IMR-90 (cell line): ENCODE measurements around the gene TRAPPC2L. TPM values are rescaled to one million over a fixed set of nuclear protein-coding genes. Genes with fewer than 3 reads are reported as not detected.

ENCODE experiments used
- ATAC-seq: fragments of 200-7000 bp; cut with Tn5 transposase; 2 replicates; pipeline ENCODE4 v1.9.1; 2020; ENCODE audit warnings: low read depth, mild to moderate bottlenecking, moderate library complexity
- BruUV-seq: library from RNA; stranded (reverse); fragments of 400-500 nt; replicated peaks from 2 replicates; lab custom pipeline; 2021; lab: Mats Ljungman, UMichigan
- CTCF ChIA-PET: fragments of 300-600 bp; formaldehyde crosslinking; extraction: SDS; loops from one replicate; lab custom pipeline; 2021; ENCODE audit warnings: antibody characterized with exemption; lab: Yijun Ruan, JAX
- POLR2A ChIA-PET: fragments of 300-600 bp; sonication (Branson Sonifier 250); formaldehyde crosslinking; loops from one replicate; lab custom pipeline; 2022; ENCODE audit warnings: antibody characterized with exemption; ENCODE audit not compliant: unreplicated experiment; lab: Charles Lee
- DNase-seq: peaks from one replicate; pipeline ENCODE4 v3.0.0; 2013
- H2AFZ ChIP-seq: replicated peaks from 2 replicates; pipeline ENCODE3; 2013; ENCODE audit warnings: low read length, mild to moderate bottlenecking; ENCODE audit not compliant: poor library complexity
- H2AK5ac ChIP-seq: 2 replicates; pipeline ENCODE4 v1.6.1; 2013; ENCODE audit warnings: low read depth, low read length, inconsistent platforms
- H2AK9ac ChIP-seq: replicated peaks from 2 replicates; pipeline ENCODE3; 2013; ENCODE audit warnings: mild to moderate bottlenecking, low read depth, low read length, moderate library complexity; ENCODE audit not compliant: poor library complexity
- H2BK120ac ChIP-seq: 2 replicates; pipeline ENCODE4 v1.6.1; 2013; ENCODE audit warnings: low read depth, low read length, inconsistent platforms
- H2BK15ac ChIP-seq: 3 replicates; pipeline ENCODE4 v1.6.1; 2013; ENCODE audit warnings: low read depth, low read length, inconsistent platforms
- H2BK20ac ChIP-seq: 2 replicates; pipeline ENCODE4 v1.6.1; 2013; ENCODE audit warnings: low read depth, mild to moderate bottlenecking, inconsistent platforms, low read length, moderate library complexity
- H2BK5ac ChIP-seq: 2 replicates; pipeline ENCODE4 v1.6.1; 2013; ENCODE audit warnings: mild to moderate bottlenecking, low read depth, low read length, inconsistent platforms; ENCODE audit not compliant: poor library complexity, severe bottlenecking
- H3K14ac ChIP-seq: replicated peaks from 2 replicates; pipeline ENCODE4 v1.6.1; 2013; ENCODE audit warnings: low read depth, low read length, inconsistent platforms
- H3K18ac ChIP-seq: 2 replicates; pipeline ENCODE4 v1.6.1; 2013; ENCODE audit warnings: low read depth, low read length, control low read depth
- H3K23ac ChIP-seq: 2 replicates; pipeline ENCODE4 v1.6.1; 2013; ENCODE audit warnings: low read depth, low read length, inconsistent platforms
- H3K27ac ChIP-seq: 2 replicates; pipeline ENCODE4 v1.5.1; 2013; ENCODE audit warnings: mild to moderate bottlenecking, control low read depth, low read length; ENCODE audit not compliant: insufficient read depth
- H3K27me3 ChIP-seq: 2 replicates; pipeline ENCODE4 v1.6.1; 2013; ENCODE audit warnings: low read length; ENCODE audit not compliant: control insufficient read depth, insufficient read depth
- H3K36me3 ChIP-seq: 2 replicates; pipeline ENCODE4 v1.6.1; 2013; ENCODE audit warnings: low read length, mixed read lengths; ENCODE audit not compliant: control insufficient read depth, insufficient read depth
- H3K4ac ChIP-seq: 2 replicates; pipeline ENCODE4 v1.6.1; 2013; ENCODE audit warnings: low read depth, low read length, inconsistent platforms
- H3K4me1 ChIP-seq: 2 replicates; pipeline ENCODE4 v1.6.1; 2013; ENCODE audit warnings: low read length, mixed read lengths; ENCODE audit not compliant: control insufficient read depth, insufficient read depth
- H3K4me2 ChIP-seq: 2 replicates; pipeline ENCODE4 v1.6.1; 2013; ENCODE audit warnings: low read depth, mild to moderate bottlenecking, control low read depth, low read length, moderate library complexity
- H3K4me3 ChIP-seq: 2 replicates; pipeline ENCODE4 v1.5.1; 2013; ENCODE audit warnings: low read depth, mild to moderate bottlenecking, control low read depth, low read length, moderate library complexity; ENCODE audit not compliant: insufficient read depth
- H3K56ac ChIP-seq: 2 replicates; pipeline ENCODE4 v1.6.1; 2013; ENCODE audit warnings: low read length, inconsistent platforms; ENCODE audit not compliant: insufficient read depth; ENCODE audit errors: extremely low read depth
- H3K79me1 ChIP-seq, 2 experiments: 2 replicates each; pipeline ENCODE4 v1.6.1; 2013; ENCODE audit warnings: low read length in 2 of 2, inconsistent platforms in 1 of 2, low read depth in 1 of 2
- H3K9ac ChIP-seq: 2 replicates; pipeline ENCODE4 v1.6.1; 2013; ENCODE audit warnings: low read depth, low read length, control low read depth
- H3K9me1 ChIP-seq: 2 replicates; pipeline ENCODE4 v1.6.1; 2013; ENCODE audit warnings: low read length, inconsistent platforms; ENCODE audit not compliant: insufficient read depth
- H3K9me3 ChIP-seq: 2 replicates; pipeline ENCODE4 v1.6.1; 2013; ENCODE audit warnings: low read length; ENCODE audit not compliant: control insufficient read depth, insufficient read depth
- H4K20me1 ChIP-seq: 2 replicates; pipeline ENCODE4 v1.6.1; 2013; ENCODE audit warnings: low read length, inconsistent platforms; ENCODE audit not compliant: insufficient read depth
- H4K5ac ChIP-seq: 2 replicates; pipeline ENCODE4 v1.6.1; 2013; ENCODE audit warnings: mild to moderate bottlenecking, low read depth, low read length, control low read depth
- H4K8ac ChIP-seq, 2 experiments: 2 replicates each; pipeline ENCODE4 v1.6.1; 2013; ENCODE audit warnings: low read depth in 2 of 2, low read length in 2 of 2, control low read depth in 1 of 2, inconsistent platforms in 1 of 2
- H4K91ac ChIP-seq: 2 replicates; pipeline ENCODE4 v1.6.1; 2013; ENCODE audit warnings: low read depth, low read length, inconsistent platforms; ENCODE audit not compliant: insufficient read depth
- BHLHE40 ChIP-seq: fragments of 150-350 bp; IDR thresholded peaks from 2 replicates; pipeline ENCODE4 v1.6.1; 2016; ENCODE audit warnings: mild to moderate bottlenecking, low read depth, low read length
- CEBPB ChIP-seq: IDR thresholded peaks from 2 replicates; pipeline ENCODE4 v1.6.1; 2012; ENCODE audit warnings: low read depth, low read length, improper control_type of control experiment
- CHD1 ChIP-seq: IDR thresholded peaks from 2 replicates; pipeline ENCODE4 v1.6.1; 2012; ENCODE audit warnings: low read depth, low read length, improper control_type of control experiment
- MXI1 ChIP-seq: IDR thresholded peaks from 2 replicates; pipeline ENCODE4 v1.6.1; 2012; ENCODE audit warnings: low read depth, mild to moderate bottlenecking, low read length, moderate library complexity, borderline replicate concordance
- NFE2L2 ChIP-seq: fragments of 150-350 bp; IDR thresholded peaks from 2 replicates; pipeline ENCODE4 v1.6.1; 2016; ENCODE audit warnings: low read depth, mild to moderate bottlenecking, low read length
- RFX5 ChIP-seq: IDR thresholded peaks from 2 replicates; pipeline ENCODE4 v1.8.0; 2012; ENCODE audit warnings: low read depth, mild to moderate bottlenecking, low read length, moderate library complexity
- SMC3 ChIP-seq: fragments of 150-350 bp; IDR thresholded peaks from 2 replicates; pipeline ENCODE4 v1.6.1; 2016; ENCODE audit warnings: low read depth, mild to moderate bottlenecking, antibody characterized with exemption, low read length, moderate library complexity
- WGBS, 2 experiments: methylation state at CpG; one replicate each; pipeline versions ENCODE4 v1.1.5 to v1.1.7; 2013; ENCODE audit warnings: missing lambda C conversion rate in 2 of 2; ENCODE audit not compliant: insufficient read length in 1 of 2; ENCODE audit errors: extremely low coverage in 2 of 2; 5-methylcytosine and 5-hydroxymethylcytosine counted together
- dilution Hi-C: fragments of 300-500 bp; cut with HindIII; formaldehyde crosslinking; loops from one replicate; pipeline ENCODE4 v1.14.3; 2018; ENCODE audit warnings: low sequenced_read_pairs; ENCODE audit not compliant: unreplicated experiment
- in situ Hi-C: fragments of 300-500 bp; cut with MboI; formaldehyde crosslinking; loops from 3 replicates; pipeline ENCODE4 v1.14.3; 2019; ENCODE audit warnings: low sequenced_read_pairs, inconsistent platforms, mixed read lengths
- intact Hi-C: fragments of 100-400 bp; cut with micrococcal nuclease; formaldehyde crosslinking; loops from 2 replicates; pipeline ENCODE4 v1.10.0; 2022
- polyA plus RNA-seq, 3 experiments: library from polyadenylated mRNA; depleted of rRNA; stranded (reverse); fragments of >200 nt; gene quantifications; 2 replicates each; pipeline ENCODE4 v1.2.3, GENCODE V29; 2012; ENCODE audit warnings: low replicate concordance in 1 of 3
- total RNA-seq: library from RNA; depleted of rRNA; stranded (reverse); fragments of >200 nt; gene quantifications from 2 replicates; pipeline ENCODE4 v1.2.3, GENCODE V29; 2012
- TF ChIP-seq, protein P1 (sequence below): fragments of 150-350 bp; IDR thresholded peaks from 2 replicates; pipeline ENCODE4 v1.6.1; 2017; ENCODE audit warnings: mild to moderate bottlenecking, antibody characterized with exemption, low read length, low read depth

The TRAPPC2L gene
- total and polyA plus RNA-seq, 2 of the 4 experiments (the other 2 are of a cell fraction) = 102 to 109 TPM

DNA sequence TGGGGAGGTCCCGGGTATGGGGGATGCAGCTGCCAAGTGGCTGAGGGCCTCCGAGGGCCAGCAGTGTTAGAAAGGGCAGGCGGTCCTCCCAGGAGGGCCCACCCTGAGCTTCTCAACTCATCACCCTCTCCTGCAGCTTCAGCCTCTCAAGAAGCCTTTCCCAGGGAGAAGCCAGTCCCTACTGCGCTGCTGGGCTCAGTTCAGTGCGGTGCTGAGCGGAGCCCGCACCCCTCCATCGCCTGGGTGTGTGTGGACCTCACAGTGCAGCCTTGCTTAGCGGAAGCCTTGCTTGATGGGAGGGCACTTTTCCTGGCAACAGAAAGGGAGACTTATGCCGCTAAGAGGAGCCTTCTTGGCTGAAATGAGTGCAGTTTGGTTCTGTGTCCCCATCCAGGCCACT, 41.7 kb upstream of the TRAPPC2L start:
- dilution Hi-C loops (no loop called here), intact Hi-C loops (no loop called here), in situ Hi-C loops (no loop called here)
- H2AK9ac ChIP-seq = no peak overlapping the region
- no peaks in the 10 kb centered on the region for H3K27me3 ChIP-seq
- H3K56ac ChIP-seq = no peak overlapping the region
- H2AK5ac ChIP-seq = no peak overlapping the region
- 100% methylated on average over 1 of the region's 10 CpGs; no CpG with 5 or more reads in 1 of the 2 experiments for WGBS, 2 experiments
- no TSS peak for BruUV-seq
- H3K18ac ChIP-seq = no peak overlapping the region
- H4K5ac ChIP-seq = no peak overlapping the region
- no peak overlapping the region for H2BK20ac ChIP-seq
- no peak overlapping the region for H4K8ac ChIP-seq
- H3K9ac ChIP-seq = no peak overlapping the region
- no peak overlapping the region for H2BK15ac ChIP-seq
- no peak overlapping the region for H3K4me3 ChIP-seq
- no peaks in the 10 kb centered on the region for H3K9me3 ChIP-seq
- ATAC-seq (no peak), DNase-seq (no peak)
- no peak overlapping the region for H3K14ac ChIP-seq
- H3K4ac ChIP-seq = no peak overlapping the region
- H3K4me1 ChIP-seq = peaks cover 20% of the 10 kb centered on the region
- H3K9me1 ChIP-seq = peaks cover 5% of the 10 kb centered on the region
- peaks cover 10% of the 10 kb centered on the region for H4K20me1 ChIP-seq
- no peak for TF ChIP-seq CEBPB
- TF ChIP-seq, protein P1, sequence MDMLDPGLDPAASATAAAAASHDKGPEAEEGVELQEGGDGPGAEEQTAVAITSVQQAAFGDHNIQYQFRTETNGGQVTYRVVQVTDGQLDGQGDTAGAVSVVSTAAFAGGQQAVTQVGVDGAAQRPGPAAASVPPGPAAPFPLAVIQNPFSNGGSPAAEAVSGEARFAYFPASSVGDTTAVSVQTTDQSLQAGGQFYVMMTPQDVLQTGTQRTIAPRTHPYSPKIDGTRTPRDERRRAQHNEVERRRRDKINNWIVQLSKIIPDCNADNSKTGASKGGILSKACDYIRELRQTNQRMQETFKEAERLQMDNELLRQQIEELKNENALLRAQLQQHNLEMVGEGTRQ = no peak
- TF ChIP-seq SMC3 = no peak
- no peak for TF ChIP-seq MXI1
- no peak for TF ChIP-seq NFE2L2
- TF ChIP-seq CHD1 = no peak
- no peak for TF ChIP-seq RFX5
- TF ChIP-seq BHLHE40 = no peak
- H3K4me2 ChIP-seq = no peak overlapping the region
- H3K36me3 ChIP-seq = peaks cover under 1% of the 10 kb centered on the region; the same call in 1 of the 2 replicates
- H2BK5ac ChIP-seq = no peak overlapping the region
- no peak overlapping the region for H4K91ac ChIP-seq
- CTCF ChIA-PET = interaction anchor here (1.7 kb wide), 1 partner anchor 42 kb away, joined by 4 read pairs; no protein-coding TSS in a partner anchor
- H2AFZ ChIP-seq = no peak overlapping the region
- no peak overlapping the region for H3K27ac ChIP-seq
- no peak overlapping the region for H2BK120ac ChIP-seq
- POLR2A ChIA-PET = no interaction called here
- H3K79me1 ChIP-seq = peaks cover 0 to 14% of the 10 kb centered on the region in 2 experiments; a peak in 2 of 4 replicates
- H3K23ac ChIP-seq = no peak overlapping the region
